H9 (cell line): ENCODE results near the gene SLC13A4. TPM values are rescaled to one million over a fixed set of nuclear protein-coding genes. Genes with fewer than 3 reads are reported as not detected.

ENCODE experiments used
- DNase-seq: peaks from one replicate; pipeline ENCODE4 v3.0.0-alpha.2; 2017
- H2AFZ ChIP-seq: one replicate; pipeline ENCODE4 v1.6.1; 2013; ENCODE audit warnings: mild to moderate bottlenecking, low read length, control low read depth, moderate library complexity
- H2AK5ac ChIP-seq: 2 replicates; pipeline ENCODE4 v1.6.1; 2013; ENCODE audit warnings: low read length, control low read depth, mixed read lengths; ENCODE audit not compliant: insufficient read length
- H2BK120ac ChIP-seq: one replicate; pipeline ENCODE4 v1.6.1; 2013; ENCODE audit warnings: low read depth, mild to moderate bottlenecking, low read length, control low read depth, inconsistent platforms; ENCODE audit not compliant: poor library complexity, severe bottlenecking
- H2BK12ac ChIP-seq: 2 replicates; pipeline ENCODE4 v1.6.1; 2013; ENCODE audit warnings: low read length, control low read depth, mixed read lengths, low read depth; ENCODE audit not compliant: insufficient read length
- H2BK15ac ChIP-seq: 2 replicates; pipeline ENCODE4 v1.6.1; 2013; ENCODE audit warnings: low read depth, low read length, control low read depth
- H2BK20ac ChIP-seq: one replicate; pipeline ENCODE4 v1.6.1; 2013; ENCODE audit warnings: low read depth, mild to moderate bottlenecking, low read length, control low read depth, inconsistent platforms; ENCODE audit not compliant: poor library complexity, severe bottlenecking
- H2BK5ac ChIP-seq: 2 replicates; pipeline ENCODE4 v1.6.1; 2013; ENCODE audit warnings: low read length, control low read depth, mixed read lengths; ENCODE audit not compliant: insufficient read length
- H3K14ac ChIP-seq: 2 replicates; pipeline ENCODE4 v1.6.1; 2013; ENCODE audit warnings: low read length, control low read depth; ENCODE audit not compliant: insufficient read depth
- H3K18ac ChIP-seq: 2 replicates; pipeline ENCODE4 v1.6.1; 2013; ENCODE audit warnings: low read depth, mild to moderate bottlenecking, mixed read lengths, low read length, control low read depth; ENCODE audit not compliant: insufficient read length
- H3K23ac ChIP-seq: 2 replicates; pipeline ENCODE4 v1.6.1; 2013; ENCODE audit warnings: low read length, control low read depth, mixed read lengths, low read depth; ENCODE audit not compliant: insufficient read length
- H3K23me2 ChIP-seq: 2 replicates; pipeline ENCODE4 v1.6.1; 2013; ENCODE audit warnings: low read depth, mild to moderate bottlenecking, mixed read lengths, low read length, control low read depth; ENCODE audit not compliant: insufficient read length, poor library complexity, severe bottlenecking
- H3K27ac ChIP-seq: 2 replicates; pipeline ENCODE4 v1.5.1; 2013; ENCODE audit warnings: low read length, control low read depth, mixed read lengths, low read depth; ENCODE audit not compliant: insufficient read length
- H3K27me3 ChIP-seq: 2 replicates; pipeline ENCODE4 v1.6.1; 2013; ENCODE audit warnings: low read length, control low read depth, inconsistent platforms; ENCODE audit not compliant: insufficient read depth
- H3K4ac ChIP-seq: 2 replicates; pipeline ENCODE4 v1.6.1; 2013; ENCODE audit warnings: low read depth, mild to moderate bottlenecking, control low read depth, inconsistent platforms, low read length, moderate library complexity
- H3K4me1 ChIP-seq: 2 replicates; pipeline ENCODE4 v1.6.1; 2013; ENCODE audit warnings: low read length, control low read depth, inconsistent platforms; ENCODE audit not compliant: insufficient read depth
- H3K4me2 ChIP-seq: 2 replicates; pipeline ENCODE4 v1.6.1; 2013; ENCODE audit warnings: low read length, control low read depth, mixed read lengths; ENCODE audit not compliant: insufficient read length, insufficient read depth
- H3K56ac ChIP-seq: 2 replicates; pipeline ENCODE4 v1.6.1; 2013; ENCODE audit warnings: low read depth, mild to moderate bottlenecking, mixed read lengths, low read length, control low read depth; ENCODE audit not compliant: insufficient read length
- H3K79me1 ChIP-seq: 2 replicates; pipeline ENCODE4 v1.6.1; 2013; ENCODE audit warnings: low read depth, mild to moderate bottlenecking, moderate library complexity, low read length, control low read depth, inconsistent platforms; ENCODE audit not compliant: insufficient read depth, poor library complexity, severe bottlenecking
- H3K79me2 ChIP-seq: 2 replicates; pipeline ENCODE4 v1.6.1; 2013; ENCODE audit warnings: low read length, control low read depth, inconsistent platforms; ENCODE audit not compliant: insufficient read depth
- H3K9ac ChIP-seq: 2 replicates; pipeline ENCODE4 v1.6.1; 2013; ENCODE audit warnings: low read length, control low read depth, mixed read lengths; ENCODE audit not compliant: insufficient read length; ENCODE audit errors: extremely low read depth
- H3K9me3 ChIP-seq: one replicate; pipeline ENCODE4 v1.6.1; 2013; ENCODE audit warnings: low read depth, low read length, inconsistent platforms; ENCODE audit not compliant: control insufficient read depth
- H3T11ph ChIP-seq: one replicate; pipeline ENCODE4 v1.6.1; 2013; ENCODE audit warnings: mild to moderate bottlenecking, low read length, control low read depth, inconsistent platforms
- H4K20me1 ChIP-seq: one replicate; pipeline ENCODE4 v1.6.1; 2013; ENCODE audit not compliant: control insufficient read depth, insufficient read length, insufficient read depth
- H4K5ac ChIP-seq: 2 replicates; pipeline ENCODE4 v1.6.1; 2013; ENCODE audit warnings: low read depth, mild to moderate bottlenecking, mixed read lengths, low read length, control low read depth; ENCODE audit not compliant: insufficient read length
- H4K8ac ChIP-seq: replicated peaks from 2 replicates; pipeline ENCODE4 v1.6.1; 2013; ENCODE audit warnings: low read length, control low read depth, mixed read lengths, low read depth; ENCODE audit not compliant: insufficient read length
- H4K91ac ChIP-seq: 2 replicates; pipeline ENCODE4 v1.6.1; 2013; ENCODE audit warnings: low read depth, mild to moderate bottlenecking, moderate library complexity, mixed read lengths, low read length, control low read depth; ENCODE audit not compliant: insufficient read length
- H3K27ac Mint-ChIP-seq, 3 experiments: 2 replicates in 2 of 3; 3 replicates in 1 of 3; pipeline ENCODE4 v1.8.0; 2020 to 2021; ENCODE audit warnings: mixed read lengths in 3 of 3, mild to moderate bottlenecking in 1 of 3, moderate library complexity in 1 of 3
- H3K27me3 Mint-ChIP-seq: 2 replicates; pipeline ENCODE4 v1.8.0; 2021; ENCODE audit warnings: low read depth, mild to moderate bottlenecking, moderate library complexity, mixed read lengths
- H3K36me3 Mint-ChIP-seq, 3 experiments: 2 replicates in 2 of 3; 3 replicates in 1 of 3; pipeline ENCODE4 v1.8.0; 2020 to 2021; ENCODE audit warnings: low read depth in 3 of 3, mixed read lengths in 3 of 3; ENCODE audit not compliant: insufficient read depth in 1 of 3
- H3K4me1 Mint-ChIP-seq, 2 experiments: 2 replicates each; pipeline ENCODE4 v1.8.0; 2020; ENCODE audit warnings: mixed read lengths in 2 of 2
- H3K4me3 Mint-ChIP-seq, 2 experiments: 2 replicates in 1 of 2; 3 replicates in 1 of 2; pipeline ENCODE4 v1.8.0; 2020 to 2021; ENCODE audit warnings: mild to moderate bottlenecking in 2 of 2, mixed read lengths in 2 of 2, moderate library complexity in 1 of 2
- H3K9me3 Mint-ChIP-seq, 2 experiments: 2 replicates in 1 of 2; 3 replicates in 1 of 2; pipeline ENCODE4 v1.8.0; 2020; ENCODE audit warnings: mild to moderate bottlenecking in 2 of 2, mixed read lengths in 2 of 2, moderate library complexity in 1 of 2
- WGBS: extraction: QIAGEN DNeasy Blood & Tissue Kit; methylation state at CpG from one replicate; pipeline ENCODE4 v1.1.7; 2013; ENCODE audit warnings: missing lambda C conversion rate, low lambda C conversion rate, mixed read lengths; ENCODE audit not compliant: insufficient read length; ENCODE audit errors: extremely low coverage; 5-methylcytosine and 5-hydroxymethylcytosine counted together
- total RNA-seq: library from RNA; stranded (reverse); gene quantifications from 2 replicates; pipeline ENCODE4 v1.2.1, GENCODE V29; 2021
- TF ChIP-seq, protein P1 (sequence below): fragments of 200-600 bp; sonication (generic); conservative IDR thresholded peaks from 3 replicates; pipeline ENCODE4 v1.8.0; 2021; ENCODE audit warnings: antibody characterized with exemption, mild to moderate bottlenecking

The SLC13A4 gene
- total RNA-seq, 1 experiment from 2014 or later, result 3.5 TPM

DNA sequence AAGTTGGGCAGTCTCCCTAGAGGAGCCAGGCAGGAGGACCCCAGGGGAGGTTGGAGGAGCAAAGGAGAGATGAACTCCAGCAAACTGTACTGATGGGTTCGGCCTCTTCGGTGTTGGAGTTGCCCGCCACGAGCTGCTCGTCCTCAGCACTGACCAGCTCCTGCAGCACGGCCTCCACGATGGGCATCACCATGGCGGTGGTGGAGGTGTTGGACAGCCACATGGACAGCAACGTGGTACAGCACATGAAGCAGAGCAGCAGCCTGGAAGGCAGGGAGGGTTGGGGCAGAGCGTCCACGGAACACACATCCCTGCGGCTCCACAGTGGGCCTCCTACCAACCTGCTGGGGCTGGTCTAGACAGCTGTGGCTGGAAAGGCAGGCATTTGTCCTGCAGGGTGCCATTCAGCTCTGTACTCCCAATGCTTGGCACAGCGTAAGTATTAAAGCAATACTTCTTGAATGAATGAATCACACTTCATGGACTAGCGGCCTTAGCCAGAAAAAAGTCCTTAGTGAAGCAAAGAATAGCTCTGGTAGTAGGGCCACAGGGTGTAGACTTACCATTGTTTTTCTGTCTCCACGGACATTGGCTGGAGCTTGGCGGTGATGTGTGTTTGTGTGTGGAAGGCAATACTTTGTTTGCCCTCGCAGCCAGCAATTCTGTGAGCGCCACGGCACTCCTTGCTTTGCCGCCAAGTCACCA lies 21.8 kb downstream of the SLC13A4 start:
- Mint-ChIP-seq H3K9me3 (no peaks in the 10 kb centered on the region), H3K27me3 (no peaks in the 10 kb centered on the region; the same call in 1 of the 2 replicates), H3K27ac (no peak overlapping the region), H3K4me3 (no peak overlapping the region), H3K4me1 (peaks cover 2 to 14% of the 10 kb centered on the region in 2 experiments), H3K36me3 (no peaks in the 10 kb centered on the region)
- Histone ChIP-seq H2AFZ (no peak overlapping the region), H3K14ac (no peak overlapping the region), H2BK15ac (no peak overlapping the region), H3K56ac (no peak overlapping the region), H3K79me1 (no peaks in the 10 kb centered on the region), H4K91ac (no peak overlapping the region), H3K4me2 (no peak overlapping the region), H3K9me3 (no peaks in the 10 kb centered on the region), H3K27me3 (no peaks in the 10 kb centered on the region), H4K8ac (no peak overlapping the region), H3K18ac (no peak overlapping the region), H3K4me1 (no peaks in the 10 kb centered on the region), H2BK20ac (no peak overlapping the region), H3T11ph (no peak overlapping the region), H2BK120ac (no peak overlapping the region), H3K23me2 (no peaks in the 10 kb centered on the region), H2BK12ac (no peak overlapping the region), H3K23ac (no peak overlapping the region), H3K4ac (no peak overlapping the region), H3K27ac (no peak overlapping the region), H2AK5ac (no peak overlapping the region), H3K79me2 (no peaks in the 10 kb centered on the region), H4K5ac (no peak overlapping the region), H3K9ac (no peak overlapping the region), H2BK5ac (no peak overlapping the region), H4K20me1 (no peaks in the 10 kb centered on the region)
- no CpG with 5 or more reads among the region's 20 CpGs for WGBS
- no peak for DNase-seq
- TF ChIP-seq, protein P1, sequence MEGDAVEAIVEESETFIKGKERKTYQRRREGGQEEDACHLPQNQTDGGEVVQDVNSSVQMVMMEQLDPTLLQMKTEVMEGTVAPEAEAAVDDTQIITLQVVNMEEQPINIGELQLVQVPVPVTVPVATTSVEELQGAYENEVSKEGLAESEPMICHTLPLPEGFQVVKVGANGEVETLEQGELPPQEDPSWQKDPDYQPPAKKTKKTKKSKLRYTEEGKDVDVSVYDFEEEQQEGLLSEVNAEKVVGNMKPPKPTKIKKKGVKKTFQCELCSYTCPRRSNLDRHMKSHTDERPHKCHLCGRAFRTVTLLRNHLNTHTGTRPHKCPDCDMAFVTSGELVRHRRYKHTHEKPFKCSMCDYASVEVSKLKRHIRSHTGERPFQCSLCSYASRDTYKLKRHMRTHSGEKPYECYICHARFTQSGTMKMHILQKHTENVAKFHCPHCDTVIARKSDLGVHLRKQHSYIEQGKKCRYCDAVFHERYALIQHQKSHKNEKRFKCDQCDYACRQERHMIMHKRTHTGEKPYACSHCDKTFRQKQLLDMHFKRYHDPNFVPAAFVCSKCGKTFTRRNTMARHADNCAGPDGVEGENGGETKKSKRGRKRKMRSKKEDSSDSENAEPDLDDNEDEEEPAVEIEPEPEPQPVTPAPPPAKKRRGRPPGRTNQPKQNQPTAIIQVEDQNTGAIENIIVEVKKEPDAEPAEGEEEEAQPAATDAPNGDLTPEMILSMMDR, result no peak
